WTC11 (cell line): Measurements from ENCODE around the gene TXNRD1. TPM values are rescaled to one million over a fixed set of nuclear protein-coding genes. Genes with fewer than 3 reads are reported as not detected.

Experiments
- ATAC-seq: fragments of 200-7000 bp; cut with Tn5 transposase; 2 replicates; pipeline ENCODE4 v1.10.0; 2021; ENCODE audit warnings: mild to moderate bottlenecking, moderate library complexity
- CTCF ChIA-PET: fragments of 300-600 bp; sonication (Branson Sonifier 250); formaldehyde crosslinking; loops from one replicate; lab custom pipeline; 2021; ENCODE audit warnings: antibody characterized with exemption; lab: Charles Lee
- POLR2A ChIA-PET: fragments of 350-600 bp; sonication (Branson Sonifier 250); formaldehyde crosslinking; loops from one replicate; lab custom pipeline; 2021; ENCODE audit warnings: antibody characterized with exemption; lab: Charles Lee
- DNase-seq: peaks from one replicate; pipeline ENCODE4 v3.0.0; 2021; ENCODE audit warnings: low spot score
- H3K27ac Mint-ChIP-seq: 2 replicates; pipeline ENCODE4 v1.8.0; 2021; ENCODE audit warnings: mixed read lengths
- H3K27me3 Mint-ChIP-seq: 2 replicates; pipeline ENCODE4 v1.8.0; 2021; ENCODE audit warnings: low read depth, mild to moderate bottlenecking, moderate library complexity, mixed read lengths
- H3K36me3 Mint-ChIP-seq: 2 replicates; pipeline ENCODE4 v1.8.0; 2021; ENCODE audit warnings: mixed read lengths
- H3K4me1 Mint-ChIP-seq: 2 replicates; pipeline ENCODE4 v1.8.0; 2022; ENCODE audit warnings: mixed read lengths
- H3K4me3 Mint-ChIP-seq: 2 replicates; pipeline ENCODE4 v1.8.0; 2021; ENCODE audit warnings: mild to moderate bottlenecking, moderate library complexity, mixed read lengths
- H3K9me3 Mint-ChIP-seq: 2 replicates; pipeline ENCODE4 v1.8.0; 2021; ENCODE audit warnings: mixed read lengths
- ATF1 ChIP-seq: sonication (generic); formaldehyde crosslinking; IDR thresholded peaks from 2 replicates; pipeline ENCODE4 v1.8.1; 2023; ENCODE audit warnings: mild to moderate bottlenecking, moderate library complexity, missing genetic modification reagents
- CREM ChIP-seq: sonication (generic); formaldehyde crosslinking; IDR thresholded peaks from 2 replicates; pipeline ENCODE4 v1.8.1; 2022; ENCODE audit warnings: mild to moderate bottlenecking, missing genetic modification reagents, moderate library complexity
- HMGA2 ChIP-seq: fragments of 250-450 bp; sonication (Bioruptor Pico); IDR thresholded peaks from 2 replicates; pipeline ENCODE4 v1.4.0; 2021; ENCODE audit warnings: mild to moderate bottlenecking, moderate library complexity
- JAZF1 ChIP-seq: fragments of 250-450 bp; sonication (Bioruptor Pico); IDR thresholded peaks from 2 replicates; pipeline ENCODE4 v1.9.0; 2021; ENCODE audit warnings: moderate library complexity, mild to moderate bottlenecking, inconsistent platforms
- RELA ChIP-seq: sonication (generic); formaldehyde crosslinking; IDR thresholded peaks from 2 replicates; pipeline ENCODE4 v1.8.1; 2022; ENCODE audit warnings: missing genetic modification reagents, mild to moderate bottlenecking, borderline replicate concordance
- RORB ChIP-seq: fragments of 250-450 bp; sonication (Bioruptor Pico); IDR thresholded peaks from 2 replicates; pipeline ENCODE4 v1.9.0; 2021; ENCODE audit warnings: mild to moderate bottlenecking
- SP1 ChIP-seq: sonication (generic); formaldehyde crosslinking; conservative IDR thresholded peaks from 2 replicates; pipeline ENCODE4 v1.8.1; 2022; ENCODE audit warnings: missing genetic modification reagents
- TEAD1 ChIP-seq: sonication (generic); formaldehyde crosslinking; IDR thresholded peaks from 2 replicates; pipeline ENCODE4 v1.8.0; 2022; ENCODE audit warnings: mild to moderate bottlenecking, missing genetic modification reagents
- ZBTB21 ChIP-seq: sonication (generic); formaldehyde crosslinking; IDR thresholded peaks from 2 replicates; pipeline ENCODE4 v1.8.1; 2023; ENCODE audit warnings: mild to moderate bottlenecking, missing genetic modification reagents, borderline replicate concordance
- ZNF317 ChIP-seq: sonication (generic); formaldehyde crosslinking; IDR thresholded peaks from 2 replicates; pipeline ENCODE4 v1.8.1; 2023; ENCODE audit warnings: low read depth, mild to moderate bottlenecking, moderate library complexity, missing genetic modification reagents, borderline replicate concordance
- total RNA-seq: library from RNA; stranded (reverse); gene quantifications from 3 replicates; pipeline ENCODE4 v1.2.3, GENCODE V29; 2021
- TF ChIP-seq, protein P1 (sequence below): fragments of 250-450 bp; sonication (Bioruptor Pico); IDR thresholded peaks from 2 replicates; pipeline ENCODE4 v1.9.0; 2021; ENCODE audit warnings: mild to moderate bottlenecking
- TF ChIP-seq, protein P2 (sequence below): sonication (generic); formaldehyde crosslinking; IDR thresholded peaks from 2 replicates; pipeline ENCODE4 v1.8.1; 2023; ENCODE audit warnings: mild to moderate bottlenecking, missing genetic modification reagents, moderate library complexity
- TF ChIP-seq, protein P3 (sequence below): fragments of 250-450 bp; sonication (Bioruptor Pico); IDR thresholded peaks from 2 replicates; pipeline ENCODE4 v1.9.0; 2021; ENCODE audit warnings: mild to moderate bottlenecking
- TF ChIP-seq, protein P4 (sequence below): sonication (generic); formaldehyde crosslinking; IDR thresholded peaks from 2 replicates; pipeline ENCODE4 v1.8.1; 2023; ENCODE audit warnings: mild to moderate bottlenecking, missing genetic modification reagents
- TF ChIP-seq, protein P5 (sequence below): sonication (generic); formaldehyde crosslinking; IDR thresholded peaks from 2 replicates; pipeline ENCODE4 v1.8.0; 2022; ENCODE audit warnings: mild to moderate bottlenecking, missing genetic modification reagents

TXNRD1 gene
- total RNA-seq, 1 experiment from 2014 or later: 113 TPM

DNA sequence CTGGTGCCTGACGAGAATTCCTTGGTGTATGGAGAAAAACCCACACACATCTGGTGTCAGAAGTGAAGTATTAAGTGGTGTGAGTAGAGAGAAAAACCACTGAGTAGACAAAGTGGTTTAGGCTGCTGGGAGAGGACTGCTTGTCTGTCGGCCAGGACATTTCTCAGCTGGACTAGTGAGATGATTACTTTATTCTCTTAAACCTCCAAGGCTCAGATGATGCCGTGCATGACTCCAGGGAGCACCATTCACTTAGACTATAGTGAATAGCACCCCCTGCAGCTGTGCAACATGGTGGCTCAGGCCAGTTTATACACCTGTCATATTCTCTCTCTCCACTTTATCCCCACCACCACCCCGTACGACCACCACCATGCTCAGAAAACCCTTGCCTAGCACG is 49.1 kb upstream of the TXNRD1 start:
- H3K27ac Mint-ChIP-seq: no peak overlapping the region
- DNase-seq (no peak), ATAC-seq (no peak)
- H3K36me3 Mint-ChIP-seq: no peaks in the 10 kb centered on the region
- ChIA-PET CTCF (interaction anchor here (1.6 kb wide), 1 partner anchor 12 kb away, joined by 3 read pairs; no protein-coding TSS in a partner anchor), POLR2A (no interaction called here)
- H3K4me1 Mint-ChIP-seq: peaks cover 3% of the 10 kb centered on the region
- peaks cover 4% of the 10 kb centered on the region; the same call in 1 of the 2 replicates for H3K27me3 Mint-ChIP-seq
- no peak overlapping the region for H3K4me3 Mint-ChIP-seq
- TF ChIP-seq, protein P1, sequence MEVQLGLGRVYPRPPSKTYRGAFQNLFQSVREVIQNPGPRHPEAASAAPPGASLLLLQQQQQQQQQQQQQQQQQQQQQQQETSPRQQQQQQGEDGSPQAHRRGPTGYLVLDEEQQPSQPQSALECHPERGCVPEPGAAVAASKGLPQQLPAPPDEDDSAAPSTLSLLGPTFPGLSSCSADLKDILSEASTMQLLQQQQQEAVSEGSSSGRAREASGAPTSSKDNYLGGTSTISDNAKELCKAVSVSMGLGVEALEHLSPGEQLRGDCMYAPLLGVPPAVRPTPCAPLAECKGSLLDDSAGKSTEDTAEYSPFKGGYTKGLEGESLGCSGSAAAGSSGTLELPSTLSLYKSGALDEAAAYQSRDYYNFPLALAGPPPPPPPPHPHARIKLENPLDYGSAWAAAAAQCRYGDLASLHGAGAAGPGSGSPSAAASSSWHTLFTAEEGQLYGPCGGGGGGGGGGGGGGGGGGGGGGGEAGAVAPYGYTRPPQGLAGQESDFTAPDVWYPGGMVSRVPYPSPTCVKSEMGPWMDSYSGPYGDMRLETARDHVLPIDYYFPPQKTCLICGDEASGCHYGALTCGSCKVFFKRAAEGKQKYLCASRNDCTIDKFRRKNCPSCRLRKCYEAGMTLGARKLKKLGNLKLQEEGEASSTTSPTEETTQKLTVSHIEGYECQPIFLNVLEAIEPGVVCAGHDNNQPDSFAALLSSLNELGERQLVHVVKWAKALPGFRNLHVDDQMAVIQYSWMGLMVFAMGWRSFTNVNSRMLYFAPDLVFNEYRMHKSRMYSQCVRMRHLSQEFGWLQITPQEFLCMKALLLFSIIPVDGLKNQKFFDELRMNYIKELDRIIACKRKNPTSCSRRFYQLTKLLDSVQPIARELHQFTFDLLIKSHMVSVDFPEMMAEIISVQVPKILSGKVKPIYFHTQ: no peak
- TF ChIP-seq, all 79 proteins: peak for 0
- H3K9me3 Mint-ChIP-seq: 0 out of 2 replicates have a peak, but pooled peaks cover 4% of the 10 kb centered on the region

DNA sequence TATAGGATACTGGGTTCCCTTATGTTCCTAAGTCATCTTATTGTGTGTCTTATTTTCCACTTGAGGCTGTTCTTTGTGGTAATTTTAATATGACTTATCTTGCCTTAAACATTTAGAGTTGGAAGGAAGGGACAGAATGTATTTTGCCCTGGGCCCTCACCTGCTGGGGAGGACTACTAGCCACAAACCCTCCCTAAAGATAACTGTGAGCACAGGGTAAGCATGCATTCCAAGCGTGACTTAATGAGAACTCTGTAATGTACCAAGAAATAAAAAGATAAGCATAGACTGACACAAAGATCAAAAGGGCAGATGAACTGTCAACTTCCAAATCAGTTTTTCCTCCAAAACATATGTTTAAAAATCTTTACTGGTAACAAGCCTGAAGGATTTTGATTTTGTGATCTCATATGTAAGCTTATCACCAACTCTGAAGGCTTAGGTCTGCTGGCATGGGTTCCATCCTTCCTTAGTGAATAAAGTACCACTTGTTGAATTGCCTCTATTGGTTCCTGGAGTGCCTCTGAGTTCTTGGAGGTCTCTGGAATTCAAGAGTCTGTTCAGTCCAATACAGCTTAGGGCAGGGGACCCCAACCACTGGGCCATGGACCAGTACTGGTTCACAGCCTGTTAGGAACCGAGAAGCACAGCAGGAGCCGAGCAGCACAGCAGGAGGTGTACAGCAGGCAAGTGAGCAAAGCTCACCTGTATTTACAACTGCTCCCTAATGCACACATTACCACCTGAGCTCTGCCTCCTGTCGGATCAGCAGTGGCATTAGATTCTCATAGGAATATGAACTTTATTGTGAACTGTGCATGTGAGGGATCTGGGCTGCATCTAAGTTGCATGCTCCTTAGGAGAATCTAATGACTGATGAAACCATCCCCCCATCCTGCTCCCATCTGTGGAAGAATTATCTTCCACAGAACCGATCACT is 47.8 kb upstream of the TXNRD1 start:
- no peak overlapping the region for H3K27ac Mint-ChIP-seq
- POLR2A ChIA-PET: no interaction called here
- CTCF ChIA-PET: interaction anchor here (0.6 to 1.6 kb wide), 2 partner anchors 14 to 124 kb away, joined by 3 read pairs; no protein-coding TSS in a partner anchor
- TF ChIP-seq, protein P2, sequence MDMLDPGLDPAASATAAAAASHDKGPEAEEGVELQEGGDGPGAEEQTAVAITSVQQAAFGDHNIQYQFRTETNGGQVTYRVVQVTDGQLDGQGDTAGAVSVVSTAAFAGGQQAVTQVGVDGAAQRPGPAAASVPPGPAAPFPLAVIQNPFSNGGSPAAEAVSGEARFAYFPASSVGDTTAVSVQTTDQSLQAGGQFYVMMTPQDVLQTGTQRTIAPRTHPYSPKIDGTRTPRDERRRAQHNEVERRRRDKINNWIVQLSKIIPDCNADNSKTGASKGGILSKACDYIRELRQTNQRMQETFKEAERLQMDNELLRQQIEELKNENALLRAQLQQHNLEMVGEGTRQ (CRISPR knock-in tag): no peak
- TF ChIP-seq ZBTB21 (CRISPR knock-in tag): no peak
- no peak for TF ChIP-seq SP1 (CRISPR knock-in tag)
- TF ChIP-seq, protein P3, sequence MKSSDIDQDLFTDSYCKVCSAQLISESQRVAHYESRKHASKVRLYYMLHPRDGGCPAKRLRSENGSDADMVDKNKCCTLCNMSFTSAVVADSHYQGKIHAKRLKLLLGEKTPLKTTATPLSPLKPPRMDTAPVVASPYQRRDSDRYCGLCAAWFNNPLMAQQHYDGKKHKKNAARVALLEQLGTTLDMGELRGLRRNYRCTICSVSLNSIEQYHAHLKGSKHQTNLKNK (CRISPR knock-in tag): no peak
- no peak for TF ChIP-seq ATF1
- TF ChIP-seq RORB (CRISPR knock-in tag): no peak
- TF ChIP-seq RELA (CRISPR knock-in tag): no peak
- TF ChIP-seq, protein P4, sequence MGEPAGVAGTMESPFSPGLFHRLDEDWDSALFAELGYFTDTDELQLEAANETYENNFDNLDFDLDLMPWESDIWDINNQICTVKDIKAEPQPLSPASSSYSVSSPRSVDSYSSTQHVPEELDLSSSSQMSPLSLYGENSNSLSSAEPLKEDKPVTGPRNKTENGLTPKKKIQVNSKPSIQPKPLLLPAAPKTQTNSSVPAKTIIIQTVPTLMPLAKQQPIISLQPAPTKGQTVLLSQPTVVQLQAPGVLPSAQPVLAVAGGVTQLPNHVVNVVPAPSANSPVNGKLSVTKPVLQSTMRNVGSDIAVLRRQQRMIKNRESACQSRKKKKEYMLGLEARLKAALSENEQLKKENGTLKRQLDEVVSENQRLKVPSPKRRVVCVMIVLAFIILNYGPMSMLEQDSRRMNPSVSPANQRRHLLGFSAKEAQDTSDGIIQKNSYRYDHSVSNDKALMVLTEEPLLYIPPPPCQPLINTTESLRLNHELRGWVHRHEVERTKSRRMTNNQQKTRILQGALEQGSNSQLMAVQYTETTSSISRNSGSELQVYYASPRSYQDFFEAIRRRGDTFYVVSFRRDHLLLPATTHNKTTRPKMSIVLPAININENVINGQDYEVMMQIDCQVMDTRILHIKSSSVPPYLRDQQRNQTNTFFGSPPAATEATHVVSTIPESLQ: no peak
- TF ChIP-seq JAZF1 (CRISPR knock-in tag): no peak
- TF ChIP-seq, protein P5, sequence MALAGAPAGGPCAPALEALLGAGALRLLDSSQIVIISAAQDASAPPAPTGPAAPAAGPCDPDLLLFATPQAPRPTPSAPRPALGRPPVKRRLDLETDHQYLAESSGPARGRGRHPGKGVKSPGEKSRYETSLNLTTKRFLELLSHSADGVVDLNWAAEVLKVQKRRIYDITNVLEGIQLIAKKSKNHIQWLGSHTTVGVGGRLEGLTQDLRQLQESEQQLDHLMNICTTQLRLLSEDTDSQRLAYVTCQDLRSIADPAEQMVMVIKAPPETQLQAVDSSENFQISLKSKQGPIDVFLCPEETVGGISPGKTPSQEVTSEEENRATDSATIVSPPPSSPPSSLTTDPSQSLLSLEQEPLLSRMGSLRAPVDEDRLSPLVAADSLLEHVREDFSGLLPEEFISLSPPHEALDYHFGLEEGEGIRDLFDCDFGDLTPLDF (CRISPR knock-in tag): no peak
- no peak for TF ChIP-seq CREM
- no peak for TF ChIP-seq HMGA2 (CRISPR knock-in tag)
- TF ChIP-seq, protein P1: no peak
- TF ChIP-seq ZNF317 (CRISPR knock-in tag): no peak
- no peak for TF ChIP-seq TEAD1 (CRISPR knock-in tag)
- peaks cover 4% of the 10 kb centered on the region; the same call in 1 of the 2 replicates for H3K27me3 Mint-ChIP-seq
- H3K9me3 Mint-ChIP-seq: 0 out of 2 replicates have a peak, but pooled peaks cover 4% of the 10 kb centered on the region
- H3K36me3 Mint-ChIP-seq: no peaks in the 10 kb centered on the region
- ATAC-seq (no peak), DNase-seq (no peak)
- no peak overlapping the region for H3K4me3 Mint-ChIP-seq
- peaks cover 6% of the 10 kb centered on the region for H3K4me1 Mint-ChIP-seq
